Right cardiac atrium (tissue), 5 donors: ENCODE measurements around the gene MCIDAS. TPM values are rescaled to one million over a fixed set of nuclear protein-coding genes. Genes with fewer than 3 reads are reported as not detected.

ENCODE experiments used
- ATAC-seq, 2 donors: fragments of 200-7000 bp; cut with Tn5 transposase; one replicate each; pipeline versions ENCODE4 v1.8.0 to v1.9.1; 2020; ENCODE audit warnings: moderate library complexity in 2 of 2, mild to moderate bottlenecking in 1 of 2
- DNase-seq, 3 donors: peaks; one replicate each; pipeline ENCODE4 v3.0.0-alpha.2; 2020
- H3K27ac ChIP-seq: one replicate; pipeline ENCODE4 v1.5.1; 2013; ENCODE audit warnings: mild to moderate bottlenecking, low read length, control low read depth, moderate library complexity
- H3K27me3 ChIP-seq: one replicate; pipeline ENCODE4 v1.6.1; 2013; ENCODE audit not compliant: control insufficient read depth, insufficient read depth
- H3K4me1 ChIP-seq: one replicate; pipeline ENCODE4 v1.6.1; 2013; ENCODE audit warnings: low read length; ENCODE audit not compliant: control insufficient read depth, insufficient read depth
- H3K4me3 ChIP-seq: one replicate; pipeline ENCODE4 v1.5.1; 2013; ENCODE audit warnings: low read length, control low read depth
- H3K9me3 ChIP-seq: one replicate; pipeline ENCODE4 v1.6.1; 2013; ENCODE audit warnings: low read length; ENCODE audit not compliant: control insufficient read depth
- WGBS: extraction: QIAGEN DNeasy Blood & Tissue Kit; methylation state at CpG from one replicate; pipeline ENCODE4 v1.1.7; 2013; 5-methylcytosine and 5-hydroxymethylcytosine counted together
- intact Hi-C, 4 donors: fragments of 100-400 bp; cut with DNase I; formaldehyde crosslinking; loops; one replicate each; pipeline versions ENCODE4 v1.11.0 to v1.14.0; 2022 to 2023
- long read RNA-seq, 4 donors: library from polyadenylated mRNA; unstranded; transcript quantifications; one replicate each; pipeline ENCODE4 v2.0.0, GENCODE V29; 2020 to 2021
- polyA plus RNA-seq: library from polyadenylated mRNA; stranded (reverse); fragments of 200-250 nt; gene quantifications from one replicate; pipeline ENCODE4 v1.2.3, GENCODE V29; 2013
- total RNA-seq, 4 donors: library from RNA; stranded (reverse); fragmentation: NEBNext Ultra II Directional; extraction: Animal tissue kit (Norgen Biotek cat#: 25700); gene quantifications; one replicate each; pipeline ENCODE4 v1.2.1, GENCODE V29; 2021
- donor health status: healthy with polysubstance abuse.
- donor health status: DM: no; HTN: yes; CAD: no.
- donor health status: DM: no; HTN: no; CAD: no.
- donor health status: DM: no; HTN: yes; CAD: no; lungs with severe emphysema.
- donor health status: DM: yes; HTN: yes; CAD: no.

The MCIDAS gene
- total RNA-seq: not detected
- polyA plus RNA-seq: not detected
- long read RNA-seq, donor 1: 0 reads
- long read RNA-seq, donor 2: 0 reads
- long read RNA-seq, donor 3: 0 reads
- long read RNA-seq, donor 4: 0 reads

GRCh38 chr5:55226934-55227663, at the start of gene MCIDAS:
MCIDAS (minus strand) TSS chr5:55227315; CDS start chr5:55227138, 177 bp downstream.
- no peak within 1 kb of the TSS for H3K27ac ChIP-seq
- WGBS: under 1% methylated on average over 80 of the region's 80 CpGs
- ATAC-seq (peak; percentile 56 to 63), DNase-seq (peak; percentile 36 to 70 (median 70))
- peaks cover 14% of the 10 kb centered on the region for H3K27me3 ChIP-seq
- peak within 1 kb of the TSS; percentile 46 for H3K4me3 ChIP-seq
- H3K4me1 ChIP-seq: peaks cover 8% of the 10 kb centered on the region
- intact Hi-C loops: no loop called here
- H3K9me3 ChIP-seq: no peaks in the 10 kb centered on the region

GRCh38 chr5:55276771-55277170, 49.7 kb upstream of the MCIDAS start:
- intact Hi-C loops: no loop called here
- Histone ChIP-seq H3K27ac (no peak overlapping the region), H3K4me1 (no peaks in the 10 kb centered on the region), H3K9me3 (no peaks in the 10 kb centered on the region), H3K27me3 (no peaks in the 10 kb centered on the region), H3K4me3 (no peak overlapping the region)
- no peak for ATAC-seq
- WGBS: 83% methylated on average over 1 of the region's 1 CpG
- DNase-seq: no peak

GRCh38 chr5:55258339-55258738, 31.2 kb upstream of the MCIDAS start:
- no peak overlapping the region for H3K4me3 ChIP-seq
- H3K27me3 ChIP-seq: no peaks in the 10 kb centered on the region
- no peaks in the 10 kb centered on the region for H3K4me1 ChIP-seq
- intact Hi-C loops: no loop called here
- ATAC-seq (no peak), DNase-seq (no peak)
- H3K27ac ChIP-seq: no peak overlapping the region
- H3K9me3 ChIP-seq: no peaks in the 10 kb centered on the region
- 98% methylated on average over 3 of the region's 3 CpGs for WGBS

- no peak for ATAC-seq
- no peaks in the 10 kb centered on the region for H3K4me1 ChIP-seq
- H3K4me3 ChIP-seq: no peak overlapping the region
- intact Hi-C loops: no loop called here
- no peak overlapping the region for H3K27ac ChIP-seq
- no peak for DNase-seq
- 87% methylated on average over 4 of the region's 4 CpGs for WGBS
- H3K9me3 ChIP-seq: no peaks in the 10 kb centered on the region
- H3K27me3 ChIP-seq: no peaks in the 10 kb centered on the region
Observed at GRCh38 chr5:55254802-55255201, 27.7 kb upstream of the MCIDAS start.

GRCh38 chr5:55250064-55250463, 22.9 kb upstream of the MCIDAS start:
- Histone ChIP-seq H3K27me3 (no peaks in the 10 kb centered on the region), H3K27ac (no peak overlapping the region), H3K9me3 (no peaks in the 10 kb centered on the region), H3K4me1 (no peaks in the 10 kb centered on the region), H3K4me3 (no peak overlapping the region)
- WGBS: 84% methylated on average over 1 of the region's 1 CpG
- intact Hi-C loops: no loop called here
- no peak for ATAC-seq
- no peak for DNase-seq

GRCh38 chr5:55241746-55242145, 14.6 kb upstream of the MCIDAS start:
- Histone ChIP-seq H3K4me3 (no peak overlapping the region), H3K9me3 (no peaks in the 10 kb centered on the region), H3K27me3 (no peaks in the 10 kb centered on the region), H3K27ac (no peak overlapping the region), H3K4me1 (no peaks in the 10 kb centered on the region)
- intact Hi-C loops: no loop called here
- no peak for ATAC-seq
- 55% methylated on average over 4 of the region's 4 CpGs for WGBS
- no peak for DNase-seq

- H3K27me3 ChIP-seq: no peaks in the 10 kb centered on the region
- intact Hi-C loops: loop anchor here in 1 of 4 donors (10.0 kb wide), 1 partner anchor 62 kb away; the partner anchor contains the start of gene CDC20B
- H3K4me1 ChIP-seq: peaks cover 6% of the 10 kb centered on the region
- H3K9me3 ChIP-seq: no peaks in the 10 kb centered on the region
- no peak overlapping the region for H3K27ac ChIP-seq
- DNase-seq: no peak
- ATAC-seq: no peak
- H3K4me3 ChIP-seq: no peak overlapping the region
- WGBS: 82% methylated on average over 10 of the region's 10 CpGs
Observed at GRCh38 chr5:55236800-55237199, 9.7 kb upstream of the MCIDAS start.

- ATAC-seq: peak in 1 of 2 donors; percentile 58
Observed at GRCh38 chr5:55234121-55234700, 7.1 kb upstream of the MCIDAS start.

GRCh38 chr5:55232985-55233928, 6.1 kb upstream of the MCIDAS start, which contains the start of gene CCNO:
CCNO (minus strand) TSS chr5:55233608; CDS start chr5:55233523, 85 bp downstream.
- H3K27ac ChIP-seq: no peak within 1 kb of the TSS
- intact Hi-C loops: loop anchor here in 1 of 4 donors (10.0 kb wide), 1 partner anchor 58 kb away; the partner anchor contains the start of gene CDC20B
- 1% methylated on average over 105 of the region's 106 CpGs for WGBS
- H3K27me3 ChIP-seq: no peaks in the 10 kb centered on the region
- H3K4me3 ChIP-seq: peak within 1 kb of the TSS; percentile 47
- peaks cover 14% of the 10 kb centered on the region for H3K4me1 ChIP-seq
- ATAC-seq (peak; percentile 95), DNase-seq (peak; percentile 75 to 88 (median 86))
- H3K9me3 ChIP-seq: no peaks in the 10 kb centered on the region

More at GRCh38 chr5:55234121-55234700, 7.1 kb upstream of the MCIDAS start:
- intact Hi-C loops: loop anchor here in 1 of 4 donors (10.0 kb wide), 1 partner anchor 59 kb away; the partner anchor contains the start of gene CDC20B
- DNase-seq: peak; percentile 37 to 60 (median 43)
- no peaks in the 10 kb centered on the region for H3K9me3 ChIP-seq
- no peak overlapping the region for H3K27ac ChIP-seq
- H3K4me1 ChIP-seq: peaks cover 14% of the 10 kb centered on the region
- WGBS: 10% methylated on average over 31 of the region's 31 CpGs
- no peaks in the 10 kb centered on the region for H3K27me3 ChIP-seq
- H3K4me3 ChIP-seq: peak overlapping the region; percentile 47

GRCh38 chr5:55232271-55232984, 5.3 kb upstream of the MCIDAS start:
- intact Hi-C loops: loop anchor here in 1 of 4 donors (10.0 kb wide), 1 partner anchor 58 kb away; the partner anchor contains the start of gene CDC20B
- Histone ChIP-seq H3K27me3 (no peaks in the 10 kb centered on the region), H3K9me3 (no peaks in the 10 kb centered on the region), H3K4me1 (peaks cover 14% of the 10 kb centered on the region), H3K27ac (no peak overlapping the region), H3K4me3 (peak overlapping the region; percentile 47)
- DNase-seq (peak in 1 of 3 donors; percentile 49), ATAC-seq (peak; percentile 2 to 5)
- WGBS: 2% methylated on average over 45 of the region's 45 CpGs
